ENCODE data around the gene EIF2B2. TPM values are rescaled to one million over a fixed set of nuclear protein-coding genes. Genes with fewer than 3 reads are reported as not detected.

Gene EIF2B2
- total and polyA plus RNA-seq, 3 donors from 2014 or later: 39.4 to 124 (median 40.4) TPM

GRCh38 chr14:74976264-74977113, 26.2 kb upstream of the EIF2B2 start:
- H3K27ac ChIP-seq: no peak overlapping the region
- H3K27me3 ChIP-seq: no peaks in the 10 kb centered on the region
- TF ChIP-seq CTCF (IDR thresholded peaks at IDR 0.05): no peak
- TF ChIP-seq POLR2A (IDR thresholded peaks at IDR 0.05): no peak
- no peak overlapping the region for H3K4me3 ChIP-seq
- H3K36me3 ChIP-seq (ENCODE audit: low read depth, missing control alignments): no peaks in the 10 kb centered on the region
- H3K9me3 ChIP-seq: no peaks in the 10 kb centered on the region
- intact Hi-C loops (cut with DNase I; ENCODE audit: low total_unique reads): no loop called here
- DNase-seq: no peak
- WGBS, 2 donors: 83 to 84% methylated on average over 7 to 11 of the region's 11 CpGs
- no peaks in the 10 kb centered on the region for H3K4me1 ChIP-seq

- Histone ChIP-seq H3K27me3 (no peaks in the 10 kb centered on the region), H3K36me3 (ENCODE audit: low read depth, missing control alignments) (no peaks in the 10 kb centered on the region), H3K4me3 (no peak overlapping the region), H3K4me1 (no peaks in the 10 kb centered on the region), H3K9me3 (no peaks in the 10 kb centered on the region), H3K27ac (no peak overlapping the region)
- WGBS, 2 donors: 88 to 91% methylated on average over 12 of the region's 12 CpGs
- peak; percentile 5 for DNase-seq
- TF ChIP-seq POLR2A (IDR thresholded peaks at IDR 0.05) (no peak), CTCF (IDR thresholded peaks at IDR 0.05) (no peak)
- intact Hi-C loops (cut with DNase I; ENCODE audit: low total_unique reads): no loop called here
These were observed 25.4 kb upstream of the EIF2B2 start for GRCh38 chr14:74977164-74977900.

GRCh38 chr14:74977901-74978385, 24.8 kb upstream of the EIF2B2 start:
- Histone ChIP-seq H3K27ac (no peak overlapping the region), H3K36me3 (ENCODE audit: low read depth, missing control alignments) (no peaks in the 10 kb centered on the region), H3K4me1 (no peaks in the 10 kb centered on the region), H3K9me3 (no peaks in the 10 kb centered on the region), H3K4me3 (no peak overlapping the region), H3K27me3 (no peaks in the 10 kb centered on the region)
- no peak for TF ChIP-seq POLR2A (IDR thresholded peaks at IDR 0.05)
- TF ChIP-seq CTCF (IDR thresholded peaks at IDR 0.05): no peak
- intact Hi-C loops (cut with DNase I; ENCODE audit: low total_unique reads): no loop called here
- DNase-seq: no peak
- 73 to 78% methylated on average over 6 of the region's 6 CpGs for WGBS, 2 donors

GRCh38 chr14:74978416-74978947, 24.2 kb upstream of the EIF2B2 start:
- H3K36me3 ChIP-seq (ENCODE audit: low read depth, missing control alignments): no peaks in the 10 kb centered on the region
- peak; percentile 8 for DNase-seq
- intact Hi-C loops (cut with DNase I; ENCODE audit: low total_unique reads): no loop called here
- no peaks in the 10 kb centered on the region for H3K9me3 ChIP-seq
- H3K27me3 ChIP-seq: no peaks in the 10 kb centered on the region
- TF ChIP-seq CTCF (IDR thresholded peaks at IDR 0.05) (no peak), POLR2A (IDR thresholded peaks at IDR 0.05) (no peak)
- no peak overlapping the region for H3K4me3 ChIP-seq
- 85 to 90% methylated on average over 3 to 11 of the region's 11 CpGs for WGBS, 2 donors
- no peaks in the 10 kb centered on the region for H3K4me1 ChIP-seq
- no peak overlapping the region for H3K27ac ChIP-seq
